Left kidney (tissue), 1 donor: ENCODE results near the gene VARS1. TPM values are rescaled to one million over a fixed set of nuclear protein-coding genes. Genes with fewer than 3 reads are reported as not detected.

Experiments used
- polyA plus RNA-seq: library from polyadenylated mRNA; unstranded; fragments of 120-200 nt; gene quantifications from one replicate; pipeline ENCODE4 v1.2.1, GENCODE V29; 2013; ENCODE audit not compliant: insufficient read length

Gene VARS1
- polyA plus RNA-seq, 1 donor, result 69.7 TPM

Other genes with a start within 250 kb of the VARS1 start
- 8.6 TPM for gene ATP6V1G2, start 249.1 kb downstream of the VARS1 start, polyA plus RNA-seq
- 15.7 TPM for gene NFKBIL1, start 248.1 kb downstream of the VARS1 start, polyA plus RNA-seq
- 0.40 TPM for gene LTA, start 223.5 kb downstream of the VARS1 start, polyA plus RNA-seq
- 0.17 TPM for gene TNF, start 220.2 kb downstream of the VARS1 start, polyA plus RNA-seq
- 0.91 TPM for gene LTB, start 213.3 kb downstream of the VARS1 start, polyA plus RNA-seq
- 2.6 TPM for gene LST1, start 209.5 kb downstream of the VARS1 start, polyA plus RNA-seq
- gene NCR3, start 202.7 kb downstream of the VARS1 start, polyA plus RNA-seq, result not detected
- gene AIF1, start 180.5 kb downstream of the VARS1 start, polyA plus RNA-seq, result 60.5 TPM
- gene PRRC2A, start 175.0 kb downstream of the VARS1 start, polyA plus RNA-seq, result 184 TPM
- gene BAG6, start 143.1 kb downstream of the VARS1 start, polyA plus RNA-seq, result 242 TPM
- 95.0 TPM for gene APOM, start 139.9 kb downstream of the VARS1 start, polyA plus RNA-seq
- 18.2 TPM for gene C6orf47, start 135.0 kb downstream of the VARS1 start, polyA plus RNA-seq
- gene GPANK1, start 130.8 kb downstream of the VARS1 start, polyA plus RNA-seq, result 27.5 TPM
- gene CSNK2B, start 129.7 kb downstream of the VARS1 start, polyA plus RNA-seq, result 237 TPM
- gene LY6G5B, start 125.8 kb downstream of the VARS1 start, polyA plus RNA-seq, result 31.1 TPM
- gene LY6G5C, start 114.7 kb downstream of the VARS1 start, polyA plus RNA-seq, result 2.7 TPM
- 60.7 TPM for gene ABHD16A, start 92.4 kb downstream of the VARS1 start, polyA plus RNA-seq
- gene LY6G6F, start 88.9 kb downstream of the VARS1 start, polyA plus RNA-seq, result 0.32 TPM
- not detected for gene LY6G6D, start 80.4 kb downstream of the VARS1 start, polyA plus RNA-seq
- 1.1 TPM for gene LY6G6C, start 74.0 kb downstream of the VARS1 start, polyA plus RNA-seq
- 1.7 TPM for gene MPIG6B, start 72.4 kb downstream of the VARS1 start, polyA plus RNA-seq
- gene DDAH2, start 66.5 kb downstream of the VARS1 start, polyA plus RNA-seq, result 148 TPM
- gene CLIC1, start 59.2 kb downstream of the VARS1 start, polyA plus RNA-seq, result 268 TPM
- 62.2 TPM for gene MSH5, start 55.7 kb downstream of the VARS1 start, polyA plus RNA-seq
- gene SAPCD1, start 33.1 kb downstream of the VARS1 start, polyA plus RNA-seq, result 16.0 TPM
- gene VWA7, start 18.4 kb downstream of the VARS1 start, polyA plus RNA-seq, result 8.5 TPM
- 71.7 TPM for gene LSM2, start 11.2 kb upstream of the VARS1 start, polyA plus RNA-seq
- 3.8 TPM for gene HSPA1L, start 19.5 kb upstream of the VARS1 start, polyA plus RNA-seq
- 72.3 TPM for gene HSPA1A, start 19.8 kb upstream of the VARS1 start, polyA plus RNA-seq
- gene HSPA1B, start 32.0 kb upstream of the VARS1 start, polyA plus RNA-seq, result 112 TPM
- gene NEU1, start 67.1 kb upstream of the VARS1 start, polyA plus RNA-seq, result 66.3 TPM
- gene SLC44A4, start 83.2 kb upstream of the VARS1 start, polyA plus RNA-seq, result 52.6 TPM
- 84.3 TPM for gene EHMT2, start 101.9 kb upstream of the VARS1 start, polyA plus RNA-seq
- 23.1 TPM for gene ZBTB12, start 106.3 kb upstream of the VARS1 start, polyA plus RNA-seq
- 3.9 TPM for gene C2, start 132.0 kb upstream of the VARS1 start, polyA plus RNA-seq
- 10.7 TPM for gene CFB, start 150.3 kb upstream of the VARS1 start, polyA plus RNA-seq
- gene NELFE, start 163.2 kb upstream of the VARS1 start, polyA plus RNA-seq, result 89.9 TPM
- gene SKIC2, start 163.4 kb upstream of the VARS1 start, polyA plus RNA-seq, result 60.8 TPM
- 29.4 TPM for gene DXO, start 176.4 kb upstream of the VARS1 start, polyA plus RNA-seq
- gene C4A, start 186.3 kb upstream of the VARS1 start, polyA plus RNA-seq, result 17.0 TPM
- 22.3 TPM for gene C4B, start 219.0 kb upstream of the VARS1 start, polyA plus RNA-seq
- gene CYP21A2, start 242.7 kb upstream of the VARS1 start, polyA plus RNA-seq, result 0.55 TPM